Stomach (tissue), 4 donors: ENCODE data around the gene TMEM253.

ENCODE experiments used
- EP300 ChIP-seq: sonication (generic); formaldehyde crosslinking; IDR thresholded peaks from one replicate; pipeline ENCODE4 v1.6.1; 2017; ENCODE audit warnings: antibody characterized with exemption
- POLR2A ChIP-seq, 4 donors: fragments of 450-650 bp; IDR thresholded peaks; one replicate each; pipeline ENCODE4 v1.6.1; 2016; ENCODE audit warnings: antibody characterized with exemption in 4 of 4, control low read depth in 2 of 4, mild to moderate bottlenecking in 1 of 4, moderate library complexity in 1 of 4
- TF ChIP-seq, protein P1 (sequence below), 7 experiments: fragments of 450-650 bp in 4 of 7; fragments of 200-600 bp in 3 of 7; sonication (generic) in 3 of 7; IDR thresholded peaks; one replicate each; pipeline ENCODE4 v1.5.1; 2016 to 2019; ENCODE audit warnings: antibody characterized with exemption in 7 of 7, control low read depth in 2 of 7, mild to moderate bottlenecking in 1 of 7

DNA sequence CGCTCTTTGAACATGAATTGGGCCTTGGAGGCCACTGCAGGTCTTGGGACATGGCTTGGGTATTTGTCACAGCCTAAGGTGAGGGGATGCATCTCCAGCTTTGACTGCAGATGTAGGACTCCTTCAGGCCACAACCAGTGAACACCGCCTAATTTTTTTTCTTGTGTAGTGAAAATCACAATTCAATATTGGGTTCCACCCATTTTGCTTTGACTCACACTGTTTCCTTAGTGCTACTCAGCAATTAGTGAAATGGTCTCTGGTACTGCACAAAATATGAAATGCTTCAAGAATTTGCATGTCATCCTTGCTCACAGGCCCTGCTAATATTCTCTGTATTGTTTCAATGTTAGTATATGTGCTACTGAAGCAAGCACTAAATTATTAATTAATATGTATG lies 12.5 kb downstream of the TMEM253 start:
- TF ChIP-seq POLR2A (IDR thresholded peaks at IDR 0.05) = no peak
- TF ChIP-seq, protein P1, sequence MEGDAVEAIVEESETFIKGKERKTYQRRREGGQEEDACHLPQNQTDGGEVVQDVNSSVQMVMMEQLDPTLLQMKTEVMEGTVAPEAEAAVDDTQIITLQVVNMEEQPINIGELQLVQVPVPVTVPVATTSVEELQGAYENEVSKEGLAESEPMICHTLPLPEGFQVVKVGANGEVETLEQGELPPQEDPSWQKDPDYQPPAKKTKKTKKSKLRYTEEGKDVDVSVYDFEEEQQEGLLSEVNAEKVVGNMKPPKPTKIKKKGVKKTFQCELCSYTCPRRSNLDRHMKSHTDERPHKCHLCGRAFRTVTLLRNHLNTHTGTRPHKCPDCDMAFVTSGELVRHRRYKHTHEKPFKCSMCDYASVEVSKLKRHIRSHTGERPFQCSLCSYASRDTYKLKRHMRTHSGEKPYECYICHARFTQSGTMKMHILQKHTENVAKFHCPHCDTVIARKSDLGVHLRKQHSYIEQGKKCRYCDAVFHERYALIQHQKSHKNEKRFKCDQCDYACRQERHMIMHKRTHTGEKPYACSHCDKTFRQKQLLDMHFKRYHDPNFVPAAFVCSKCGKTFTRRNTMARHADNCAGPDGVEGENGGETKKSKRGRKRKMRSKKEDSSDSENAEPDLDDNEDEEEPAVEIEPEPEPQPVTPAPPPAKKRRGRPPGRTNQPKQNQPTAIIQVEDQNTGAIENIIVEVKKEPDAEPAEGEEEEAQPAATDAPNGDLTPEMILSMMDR (IDR thresholded peaks at IDR 0.05) = no peak
- no peak for TF ChIP-seq EP300
